Activated CD4-positive, alpha-beta T cell treated with anti-CD3 and anti-CD28 coated beads for 36 hours (primary cell): ENCODE measurements around the gene FAM107B. TPM values are rescaled to one million over a fixed set of nuclear protein-coding genes. Genes with fewer than 3 reads are reported as not detected.
"Not testable (repeated sequence)": the region's sequence is repeated elsewhere in the genome, so short reads cannot be mapped to it uniquely, and the experiment has no call there.

Experiments used
- ATAC-seq: fragments of 200-7000 bp; cut with Tn5 transposase; one replicate; pipeline ENCODE4 v1.10.0; 2021; ENCODE audit warnings: mild to moderate bottlenecking, moderate library complexity
- CTCF ChIA-PET: fragments of 350-600 bp; sonication (Branson Sonifier 250); formaldehyde crosslinking; loops from one replicate; lab custom pipeline; 2021; ENCODE audit warnings: antibody characterized with exemption; lab: Charles Lee
- POLR2A ChIA-PET: fragments of 350-600 bp; sonication (Branson Sonifier 250); formaldehyde crosslinking; loops from one replicate; lab custom pipeline; 2021; ENCODE audit warnings: antibody characterized with exemption, inconsistent platforms; lab: Charles Lee
- DNase-seq: peaks from one replicate; pipeline ENCODE4 v3.0.0-alpha.2; 2020
- H3K27ac Mint-ChIP-seq: one replicate; pipeline ENCODE4 v1.8.0; 2021; ENCODE audit warnings: mixed read lengths
- H3K27me3 Mint-ChIP-seq: one replicate; pipeline ENCODE4 v1.8.0; 2021; ENCODE audit warnings: mixed read lengths
- H3K36me3 Mint-ChIP-seq: one replicate; pipeline ENCODE4 v1.8.0; 2021; ENCODE audit warnings: low read depth, mixed read lengths
- H3K4me1 Mint-ChIP-seq: one replicate; pipeline ENCODE4 v1.8.0; 2021; ENCODE audit warnings: mixed read lengths
- H3K4me3 Mint-ChIP-seq: one replicate; pipeline ENCODE4 v1.8.0; 2021; ENCODE audit warnings: mild to moderate bottlenecking, moderate library complexity, mixed read lengths
- H3K9me3 Mint-ChIP-seq: one replicate; pipeline ENCODE4 v1.8.0; 2021; ENCODE audit warnings: low read depth, mixed read lengths
- intact Hi-C, 2 experiments: fragments of 100-400 bp; cut with DNase I in 1 of 2; cut with micrococcal nuclease in 1 of 2; formaldehyde crosslinking; loops; one replicate each; pipeline versions ENCODE4 v1.14.2 to v1.15.1; 2022 to 2024; cut with DNase I, micrococcal nuclease
- total RNA-seq, 2 experiments: library from RNA; stranded (reverse); gene quantifications; one replicate each; pipeline ENCODE4 v1.2.3, GENCODE V29; 2021

Gene FAM107B
- total RNA-seq, 2 experiments from 2014 or later = 126 to 148 TPM

DNA sequence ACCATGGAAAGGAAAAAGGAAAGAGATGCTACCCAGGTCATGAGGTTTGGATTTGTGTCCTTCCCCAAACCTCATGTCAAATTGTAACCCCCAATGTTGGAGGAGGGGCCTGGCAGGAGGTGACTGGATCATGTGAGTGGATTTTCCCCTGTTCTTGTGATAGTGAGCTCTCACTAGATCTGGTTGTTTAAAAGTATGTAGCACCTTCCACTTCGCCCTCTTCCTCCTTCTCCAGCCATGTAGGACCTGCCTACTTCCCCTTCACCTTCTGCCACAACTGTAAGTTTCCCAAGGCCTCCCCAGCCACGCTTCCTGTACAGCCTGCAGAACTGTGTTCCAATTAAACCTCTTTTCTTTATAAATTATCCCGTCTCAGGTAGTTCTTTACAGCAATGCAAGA is 113.9 kb downstream of the FAM107B start:
- ATAC-seq = no peak
- CTCF ChIA-PET = interaction anchor here (0.6 kb wide), 1 partner anchor 278 kb away, joined by 4 read pairs; no protein-coding TSS in a partner anchor
- no peaks in the 10 kb centered on the region for H3K27me3 Mint-ChIP-seq
- H3K27ac Mint-ChIP-seq = peak overlapping the region; percentile 92
- intact Hi-C loops = loop anchor here (5.0 kb wide), 3 partner anchors 99 to 176 kb away; partner anchors contain the start of genes CDNF (in 1 of the 2), HSPA14 (in 1 of the 2) and MSANTD7 (in 1 of the 2)
- POLR2A ChIA-PET = no interaction called here
- peaks cover 21% of the 10 kb centered on the region for H3K36me3 Mint-ChIP-seq
- no peak for DNase-seq
- peaks cover 16% of the 10 kb centered on the region for H3K9me3 Mint-ChIP-seq
- no peak overlapping the region for H3K4me3 Mint-ChIP-seq
- peaks cover 86% of the 10 kb centered on the region for H3K4me1 Mint-ChIP-seq

DNA sequence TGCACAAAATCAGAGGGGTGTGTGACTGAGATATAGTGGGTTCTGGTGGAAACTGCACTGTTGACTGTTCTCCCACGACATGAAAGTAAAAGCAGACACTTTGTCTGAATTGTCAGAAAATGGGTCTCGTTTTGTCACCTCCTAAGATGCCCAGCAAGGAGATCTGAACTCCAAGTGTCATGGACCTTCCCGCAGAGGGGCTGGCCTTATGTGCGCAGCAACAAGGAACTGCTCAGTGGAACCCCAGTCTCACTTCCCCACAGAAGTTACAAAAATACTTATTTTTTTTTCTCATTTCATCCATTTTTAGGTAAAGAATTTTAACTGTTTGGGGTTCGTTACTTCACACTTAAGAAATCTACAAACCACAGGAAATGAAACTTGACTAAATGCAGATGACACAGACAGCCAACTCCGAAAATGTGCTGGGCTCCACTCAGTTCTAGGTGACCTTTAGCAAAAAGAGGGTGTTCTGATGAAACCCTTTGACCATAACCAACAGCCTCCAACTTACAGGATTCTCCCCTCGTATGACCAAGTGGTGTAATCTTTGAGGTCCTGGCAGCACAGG is 115.0 kb downstream of the FAM107B start:
- H3K27me3 Mint-ChIP-seq = no peaks in the 10 kb centered on the region
- intact Hi-C loops = loop anchor here (1.0 to 5.0 kb wide), 7 partner anchors 11 to 178 kb away; partner anchors contain the start of genes CDNF (in 1 of the 2), HSPA14 (in 1 of the 2) and MSANTD7 (in 1 of the 2)
- DNase-seq (peak; percentile 71), ATAC-seq (peak; percentile 80)
- peak overlapping the region; percentile 60 for H3K4me3 Mint-ChIP-seq
- H3K4me1 Mint-ChIP-seq = peaks cover 82% of the 10 kb centered on the region
- CTCF ChIA-PET = interaction anchor here (0.9 kb wide), 1 partner anchor 12 kb away, joined by 3 read pairs; no protein-coding TSS in a partner anchor
- peaks cover 18% of the 10 kb centered on the region for H3K36me3 Mint-ChIP-seq
- H3K27ac Mint-ChIP-seq = peak overlapping the region; percentile 92
- POLR2A ChIA-PET = no interaction called here
- H3K9me3 Mint-ChIP-seq = peaks cover 12% of the 10 kb centered on the region

DNA sequence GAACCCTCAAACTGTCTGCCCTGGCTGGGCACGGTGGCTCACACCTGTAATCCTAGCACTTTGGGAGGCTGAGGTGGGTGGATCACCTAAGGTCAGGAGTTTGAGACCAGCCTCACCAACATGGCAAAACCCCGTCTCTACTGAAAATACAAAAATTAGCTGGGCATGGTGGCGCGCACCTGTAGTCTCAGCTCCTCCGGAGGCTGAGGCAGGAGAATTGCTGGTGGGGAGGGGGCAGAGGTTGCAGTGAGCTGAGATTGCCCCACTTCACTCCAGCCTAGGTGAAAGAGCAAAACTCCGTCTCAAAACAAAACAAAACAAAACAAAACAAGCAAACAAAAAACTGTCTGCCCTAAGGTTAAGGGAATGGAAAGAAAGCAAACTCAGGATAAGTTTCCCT is 115.6 kb downstream of the FAM107B start:
- intact Hi-C loops = loop anchor here (1.0 to 5.0 kb wide), 4 partner anchors 11 to 152 kb away; no protein-coding TSS in a partner anchor
- H3K27me3 Mint-ChIP-seq = not testable (repeated sequence)
- peak; percentile 16 for DNase-seq
- Mint-ChIP-seq H3K4me3 (peak overlapping the region; percentile 60), H3K36me3 (peaks cover 18% of the 10 kb centered on the region), H3K27ac (peak overlapping the region; percentile 92), H3K4me1 (peaks cover 83% of the 10 kb centered on the region), H3K9me3 (peaks cover 12% of the 10 kb centered on the region)
- POLR2A ChIA-PET = interaction anchor here (0.7 kb wide), 1 partner anchor 179 kb away, joined by 3 read pairs; the partner anchor contains the start of genes CDNF, HSPA14 and MSANTD7
- ATAC-seq = peak; percentile 3
- CTCF ChIA-PET = interaction anchor here (0.8 to 0.9 kb wide), 2 partner anchors 11 to 192 kb away, joined by 3 read pairs; no protein-coding TSS in a partner anchor

DNA sequence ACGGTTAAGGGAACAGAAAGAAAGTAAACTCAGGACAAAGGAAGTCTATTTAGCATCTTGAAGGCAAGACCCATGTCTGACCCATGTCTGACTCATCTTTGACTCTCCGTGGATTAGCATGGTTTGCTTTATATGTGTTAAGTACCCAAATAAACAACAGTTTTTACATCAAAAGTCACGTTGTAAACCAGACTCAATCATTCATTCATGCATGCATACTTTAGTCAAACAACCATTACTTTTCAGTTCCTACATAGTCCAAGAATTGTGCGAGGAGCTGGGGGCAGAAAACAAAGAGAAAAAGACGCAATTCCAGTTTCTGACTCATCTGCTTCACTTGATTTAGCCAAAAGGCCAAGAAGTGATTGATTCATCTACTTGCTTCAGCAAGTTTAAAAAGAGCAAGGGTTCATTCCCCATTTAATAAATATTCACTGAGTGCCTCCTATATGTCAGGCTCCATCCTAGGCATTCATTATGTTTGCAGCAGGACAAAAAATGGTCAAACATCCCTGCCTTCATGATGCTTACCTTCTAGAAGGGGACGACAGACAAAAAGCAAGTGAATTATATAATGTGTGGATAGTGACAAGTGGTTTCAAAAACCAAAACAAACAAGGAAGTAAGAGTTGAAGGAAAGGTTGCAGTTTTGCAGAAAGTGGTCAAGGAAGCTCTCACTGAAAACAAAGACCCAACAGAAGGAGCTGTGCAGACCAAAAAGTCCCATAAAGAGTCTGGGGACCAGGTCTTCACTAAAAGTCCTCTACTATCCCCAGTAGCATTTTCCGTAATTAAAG is 116.2 kb downstream of the FAM107B start:
- Mint-ChIP-seq H3K9me3 (peaks cover 12% of the 10 kb centered on the region), H3K27me3 (no peaks in the 10 kb centered on the region), H3K4me3 (peak overlapping the region; percentile 60), H3K36me3 (peaks cover 18% of the 10 kb centered on the region), H3K27ac (peak overlapping the region; percentile 92), H3K4me1 (peaks cover 84% of the 10 kb centered on the region)
- POLR2A ChIA-PET = interaction anchor here (0.7 to 1.1 kb wide), 3 partner anchors 10 to 179 kb away, joined by 3 to 5 read pairs (median 3); partner anchors contain the start of genes CDNF, HSPA14 and MSANTD7
- CTCF ChIA-PET = interaction anchor here (0.8 to 0.9 kb wide), 2 partner anchors 10 to 193 kb away, joined by 3 read pairs; no protein-coding TSS in a partner anchor
- DNase-seq = no peak
- no peak for ATAC-seq
- intact Hi-C loops = loop anchor here (1.0 to 5.0 kb wide), 4 partner anchors 10 to 151 kb away; no protein-coding TSS in a partner anchor

DNA sequence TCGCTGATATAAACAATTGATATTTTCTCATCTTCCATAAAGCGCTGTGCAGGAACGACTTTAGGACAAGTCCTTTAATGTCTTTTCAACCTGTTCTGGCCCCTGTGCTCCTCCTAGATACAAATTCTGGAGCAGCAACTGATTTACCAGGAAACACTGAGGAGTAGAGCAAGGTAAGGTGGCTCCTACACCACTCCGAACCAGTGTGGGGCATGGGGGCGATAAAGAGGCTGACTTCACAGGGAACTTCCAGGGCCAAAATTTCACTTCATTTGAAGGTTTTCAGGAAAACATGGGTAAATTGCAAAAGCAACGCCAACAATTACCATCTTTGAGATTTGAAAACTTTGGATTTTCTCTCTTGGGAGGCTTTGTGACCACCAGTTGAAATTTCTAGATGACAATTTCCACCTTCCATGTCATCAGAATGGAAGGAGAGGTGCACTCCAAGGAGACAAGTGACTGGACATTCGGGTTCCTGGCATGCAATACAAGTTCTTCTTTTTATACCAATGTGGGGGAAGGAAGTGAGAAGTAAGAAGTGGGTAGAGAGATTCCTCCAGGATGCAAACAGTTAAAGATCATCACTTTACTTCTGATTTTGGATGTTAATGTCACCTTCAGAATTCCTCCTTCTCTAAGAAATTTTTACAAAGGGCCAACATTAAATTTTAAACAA is 118.5 kb downstream of the FAM107B start:
- Mint-ChIP-seq H3K27me3 (no peaks in the 10 kb centered on the region), H3K4me1 (peaks cover 91% of the 10 kb centered on the region), H3K36me3 (peaks cover 14% of the 10 kb centered on the region), H3K9me3 (peaks cover 10% of the 10 kb centered on the region), H3K27ac (no peak overlapping the region), H3K4me3 (no peak overlapping the region)
- intact Hi-C loops = loop anchor here in 1 of 2 experiments (5.0 kb wide), 1 partner anchor 149 kb away; no protein-coding TSS in a partner anchor
- ATAC-seq (no peak), DNase-seq (no peak)
- ChIA-PET CTCF (interaction anchor here (0.7 kb wide), 1 partner anchor 158 kb away, joined by 3 read pairs; no protein-coding TSS in a partner anchor), POLR2A (no interaction called here)

DNA sequence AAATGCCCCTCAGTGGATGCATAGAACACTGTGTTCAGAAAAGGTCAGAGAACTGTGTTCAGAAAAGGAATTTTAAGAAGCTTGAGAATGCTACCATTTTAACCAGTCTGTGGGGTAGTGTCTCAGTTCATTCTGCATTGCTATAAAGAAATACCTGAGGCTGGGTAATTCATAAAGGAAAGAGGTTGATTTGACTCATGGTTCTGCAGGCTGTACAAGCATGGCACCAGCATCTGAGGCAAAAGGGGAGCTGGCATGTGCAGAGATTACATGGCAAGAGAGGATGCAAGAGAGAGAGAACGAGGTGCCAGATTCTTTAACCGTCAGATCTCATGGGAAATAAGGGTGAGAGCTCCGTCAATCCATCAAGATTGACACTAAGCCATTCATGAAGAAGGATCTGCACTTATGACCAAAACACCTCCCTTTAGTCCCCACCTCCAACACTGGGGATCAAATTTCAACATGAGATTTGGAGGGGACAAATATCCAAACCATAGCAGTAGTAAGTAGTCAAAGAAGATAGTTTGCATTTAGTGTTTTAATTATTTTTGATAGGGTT is 119.8 kb downstream of the FAM107B start:
- Mint-ChIP-seq H3K4me1 (peaks cover 84% of the 10 kb centered on the region), H3K4me3 (no peak overlapping the region), H3K9me3 (peaks cover 5% of the 10 kb centered on the region), H3K27ac (no peak overlapping the region), H3K36me3 (peaks cover 7% of the 10 kb centered on the region), H3K27me3 (no peaks in the 10 kb centered on the region)
- ATAC-seq = no peak
- POLR2A ChIA-PET = no interaction called here
- intact Hi-C loops = loop anchor here in 1 of 2 experiments (5.0 kb wide), 1 partner anchor 148 kb away; no protein-coding TSS in a partner anchor
- DNase-seq = no peak
- CTCF ChIA-PET = interaction anchor here (0.7 to 1.3 kb wide), 4 partner anchors 9 to 157 kb away, joined by 3 to 4 read pairs (median 3); no protein-coding TSS in a partner anchor

DNA sequence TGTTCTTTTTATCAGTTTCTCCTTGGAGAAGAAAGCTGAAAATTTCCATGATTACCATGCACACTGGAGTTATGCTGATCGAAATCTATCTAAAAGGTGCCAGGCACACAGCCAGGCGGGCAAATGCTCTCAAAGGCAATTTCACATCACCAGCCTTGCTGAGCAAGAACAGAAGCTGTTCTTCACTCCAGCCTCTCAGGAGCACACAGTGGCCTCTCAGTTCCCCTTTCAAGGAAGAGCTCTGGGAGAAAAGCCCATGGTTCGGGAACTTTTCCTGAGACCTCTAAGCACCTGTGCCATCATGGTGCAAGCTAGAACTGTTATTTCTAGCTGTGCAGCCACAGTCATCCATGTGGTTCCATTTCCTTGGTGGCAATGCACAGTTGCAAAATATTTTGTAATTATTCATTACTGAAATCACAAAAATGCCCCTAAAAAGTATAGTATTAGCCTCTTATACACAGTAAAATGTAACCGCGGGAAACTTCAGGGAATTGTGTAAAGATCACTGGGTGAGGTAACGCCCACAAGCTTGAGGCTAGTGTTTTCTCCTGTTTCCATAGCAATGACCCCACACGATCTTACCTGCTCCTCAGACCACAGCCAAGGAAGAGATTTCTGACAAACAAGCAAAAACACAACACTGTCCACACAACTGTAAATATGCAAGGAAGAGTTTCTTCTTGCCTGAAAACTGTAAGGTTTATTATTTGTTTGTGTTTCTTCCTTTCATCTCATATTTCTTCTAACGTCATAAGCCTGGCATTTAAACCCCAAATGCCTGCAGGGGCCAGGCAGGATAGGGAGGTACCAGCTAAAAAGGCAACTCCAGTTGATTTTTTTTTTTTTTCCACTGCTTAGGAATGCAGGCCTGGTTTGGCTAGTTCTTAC is 121.2 kb downstream of the FAM107B start:
- ATAC-seq = peak; percentile 22
- H3K4me3 Mint-ChIP-seq = no peak overlapping the region

DNA sequence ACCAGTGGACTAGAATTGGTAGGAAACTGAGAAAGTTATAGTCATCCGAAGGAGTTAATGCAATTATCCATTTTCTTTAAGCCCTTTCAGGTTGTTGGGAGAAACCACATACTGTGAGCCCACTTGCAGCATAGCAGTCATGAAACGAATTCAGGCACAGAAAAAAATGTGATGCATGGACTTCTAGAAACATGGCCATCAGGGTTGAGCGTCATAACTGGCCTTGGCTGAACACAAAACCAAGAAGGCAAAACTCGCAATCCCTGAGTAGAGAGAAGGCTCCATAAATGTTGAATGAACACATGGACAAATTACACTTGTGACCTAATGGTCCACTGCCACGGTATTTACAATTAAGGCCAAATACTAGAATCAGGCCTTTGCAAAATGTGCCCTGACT is 121.9 kb downstream of the FAM107B start:
- H3K27me3 Mint-ChIP-seq = no peaks in the 10 kb centered on the region
- CTCF ChIA-PET = interaction anchor here (1.3 kb wide), 1 partner anchor 110 kb away, joined by 4 read pairs; no protein-coding TSS in a partner anchor

More for the DNA sequence above, 121.2 kb downstream of the FAM107B start:
- DNase-seq = no peak
- Mint-ChIP-seq H3K4me1 (peaks cover 84% of the 10 kb centered on the region), H3K9me3 (peaks cover 3% of the 10 kb centered on the region), H3K27me3 (no peaks in the 10 kb centered on the region), H3K27ac (peak overlapping the region; percentile 7), H3K36me3 (peaks cover 4% of the 10 kb centered on the region)
- ChIA-PET CTCF (interaction anchor here (0.8 to 1.1 kb wide), 2 partner anchors 11 to 34 kb away, joined by 3 read pairs; no protein-coding TSS in a partner anchor), POLR2A (interaction anchor here (0.6 kb wide), 1 partner anchor 46 kb away, joined by 4 read pairs; no protein-coding TSS in a partner anchor)
- intact Hi-C loops = no loop called here

DNA sequence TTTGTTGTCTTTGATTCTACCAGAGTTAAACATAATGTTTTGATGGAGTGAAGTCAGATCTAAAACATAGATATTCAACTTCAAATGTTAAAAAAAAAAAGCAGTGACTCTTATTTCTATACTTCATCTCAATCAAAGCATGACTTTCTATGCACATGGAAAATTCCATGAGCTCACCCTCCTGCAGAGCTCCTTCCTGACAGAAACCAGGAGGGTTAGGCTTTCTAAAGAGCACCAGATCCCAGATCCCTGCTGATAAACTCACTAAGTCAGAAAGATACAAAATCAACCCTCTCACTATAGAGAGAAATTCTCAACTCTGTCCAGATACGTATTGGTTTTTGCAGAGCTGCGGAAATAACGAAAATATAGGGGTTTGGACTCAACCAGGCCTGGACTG is 122.6 kb downstream of the FAM107B start:
- ATAC-seq = no peak
- H3K9me3 Mint-ChIP-seq = no peaks in the 10 kb centered on the region
- ChIA-PET POLR2A (interaction anchor here (0.6 kb wide), 1 partner anchor 81 kb away, joined by 4 read pairs; no protein-coding TSS in a partner anchor), CTCF (interaction anchor here (0.7 to 1.3 kb wide), 2 partner anchors 74 to 109 kb away, joined by 3 to 4 read pairs; no protein-coding TSS in a partner anchor)
- peak overlapping the region; percentile 59 for H3K27ac Mint-ChIP-seq
- peaks cover 2% of the 10 kb centered on the region for H3K36me3 Mint-ChIP-seq
- DNase-seq = no peak
- intact Hi-C loops = no loop called here
- H3K27me3 Mint-ChIP-seq = no peaks in the 10 kb centered on the region
- H3K4me3 Mint-ChIP-seq = no peak overlapping the region
- peaks cover 85% of the 10 kb centered on the region for H3K4me1 Mint-ChIP-seq

More for the DNA sequence above, 121.9 kb downstream of the FAM107B start:
- Mint-ChIP-seq H3K36me3 (peaks cover 2% of the 10 kb centered on the region), H3K4me3 (no peak overlapping the region), H3K27ac (no peak overlapping the region), H3K4me1 (peaks cover 84% of the 10 kb centered on the region), H3K9me3 (no peaks in the 10 kb centered on the region)
- POLR2A ChIA-PET = no interaction called here
- intact Hi-C loops = no loop called here
- ATAC-seq (no peak), DNase-seq (no peak)
